ENCODE data around the gene PSD2. TPM values are rescaled to one million over a fixed set of nuclear protein-coding genes. Genes with fewer than 3 reads are reported as not detected.

The PSD2 gene
- total RNA-seq, 1 experiment from 2014 or later: 0.22 TPM

DNA sequence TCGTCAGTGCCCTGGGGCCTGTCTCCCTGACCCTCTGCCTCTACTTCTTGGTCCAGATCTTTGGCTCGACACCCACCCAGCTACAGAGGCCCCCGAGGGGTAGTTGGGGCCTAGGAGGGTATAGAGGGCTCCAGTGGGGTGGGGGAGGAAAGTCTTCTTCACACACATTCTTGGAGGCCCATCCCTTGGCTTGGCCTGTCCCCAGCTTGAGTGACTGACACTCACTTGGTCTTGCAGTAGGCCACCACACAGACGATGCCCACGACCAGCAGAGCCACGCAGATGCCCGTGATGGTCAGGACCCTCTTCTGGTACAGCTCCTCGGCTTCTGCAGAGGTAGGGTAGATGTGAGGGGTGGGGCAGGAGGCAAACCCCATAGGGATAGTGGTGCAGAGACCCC lies 59.8 kb downstream of the PSD2 start:
- Histone ChIP-seq H3K79me2 (ENCODE audit: insufficient read depth, low read length) (no peaks in the 10 kb centered on the region), H3T11ph (ENCODE audit: low read length) (no peak overlapping the region), H2BK120ac (ENCODE audit: low read depth, low read length, poor library complexity, severe bottlenecking) (no peak overlapping the region), H3K79me1 (ENCODE audit: insufficient read depth, low read depth, low read length, poor library complexity, severe bottlenecking) (no peaks in the 10 kb centered on the region), H3K23me2 (ENCODE audit: insufficient read length, low read depth, low read length, poor library complexity, severe bottlenecking) (no peaks in the 10 kb centered on the region), H3K4me1 (ENCODE audit: insufficient read depth, low read length) (no peaks in the 10 kb centered on the region), H3K27me3 (ENCODE audit: insufficient read depth, low read length) (no peaks in the 10 kb centered on the region; the same call in 1 of the 2 replicates), H3K4ac (ENCODE audit: low read depth, low read length) (no peak overlapping the region), H4K5ac (ENCODE audit: insufficient read length, low read depth, low read length) (no peak overlapping the region), H3K9me3 (ENCODE audit: control insufficient read depth, low read depth, low read length) (no peaks in the 10 kb centered on the region), H3K56ac (ENCODE audit: insufficient read length, low read depth, low read length) (no peak overlapping the region), H2BK12ac (ENCODE audit: insufficient read length, low read depth, low read length) (no peak overlapping the region), H2AFZ (ENCODE audit: low read length) (no peak overlapping the region), H3K23ac (ENCODE audit: insufficient read length, low read depth, low read length) (no peak overlapping the region), H3K9ac (ENCODE audit: extremely low read depth, insufficient read length, low read length) (no peak overlapping the region), H4K91ac (ENCODE audit: insufficient read length, low read depth, low read length) (no peak overlapping the region), H2BK15ac (ENCODE audit: low read depth, low read length) (no peak overlapping the region), H3K14ac (ENCODE audit: insufficient read depth, low read length) (no peak overlapping the region; the same call in 1 of the 2 replicates), H2BK20ac (ENCODE audit: low read depth, low read length, poor library complexity, severe bottlenecking) (no peak overlapping the region), H3K18ac (ENCODE audit: insufficient read length, low read depth, low read length) (no peak overlapping the region), H4K8ac (replicated peaks; ENCODE audit: insufficient read length, low read depth, low read length) (no peak overlapping the region), H3K4me2 (ENCODE audit: insufficient read depth, insufficient read length, low read length) (no peak overlapping the region), H2BK5ac (ENCODE audit: insufficient read length, low read length) (no peak overlapping the region), H2AK5ac (ENCODE audit: insufficient read length, low read length) (no peak overlapping the region), H4K20me1 (ENCODE audit: control insufficient read depth, insufficient read depth, insufficient read length) (no peaks in the 10 kb centered on the region), H3K27ac (ENCODE audit: insufficient read length, low read depth, low read length) (no peak overlapping the region)
- WGBS (ENCODE audit: extremely low coverage, insufficient read length, low lambda C conversion rate): no CpG with 5 or more reads among the region's 8 CpGs
- no peak overlapping the region for H3K4me3 Mint-ChIP-seq
- H3K27me3 Mint-ChIP-seq (ENCODE audit: low read depth): peaks cover 31% of the 10 kb centered on the region
- no peaks in the 10 kb centered on the region for H3K36me3 Mint-ChIP-seq (ENCODE audit: insufficient read depth in 1 of 3, low read depth in 3 of 3)
- no peaks in the 10 kb centered on the region for H3K9me3 Mint-ChIP-seq
- H3K4me1 Mint-ChIP-seq: no peaks in the 10 kb centered on the region
- H3K27ac Mint-ChIP-seq: no peak overlapping the region
- TF ChIP-seq, protein P1, sequence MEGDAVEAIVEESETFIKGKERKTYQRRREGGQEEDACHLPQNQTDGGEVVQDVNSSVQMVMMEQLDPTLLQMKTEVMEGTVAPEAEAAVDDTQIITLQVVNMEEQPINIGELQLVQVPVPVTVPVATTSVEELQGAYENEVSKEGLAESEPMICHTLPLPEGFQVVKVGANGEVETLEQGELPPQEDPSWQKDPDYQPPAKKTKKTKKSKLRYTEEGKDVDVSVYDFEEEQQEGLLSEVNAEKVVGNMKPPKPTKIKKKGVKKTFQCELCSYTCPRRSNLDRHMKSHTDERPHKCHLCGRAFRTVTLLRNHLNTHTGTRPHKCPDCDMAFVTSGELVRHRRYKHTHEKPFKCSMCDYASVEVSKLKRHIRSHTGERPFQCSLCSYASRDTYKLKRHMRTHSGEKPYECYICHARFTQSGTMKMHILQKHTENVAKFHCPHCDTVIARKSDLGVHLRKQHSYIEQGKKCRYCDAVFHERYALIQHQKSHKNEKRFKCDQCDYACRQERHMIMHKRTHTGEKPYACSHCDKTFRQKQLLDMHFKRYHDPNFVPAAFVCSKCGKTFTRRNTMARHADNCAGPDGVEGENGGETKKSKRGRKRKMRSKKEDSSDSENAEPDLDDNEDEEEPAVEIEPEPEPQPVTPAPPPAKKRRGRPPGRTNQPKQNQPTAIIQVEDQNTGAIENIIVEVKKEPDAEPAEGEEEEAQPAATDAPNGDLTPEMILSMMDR (conservative IDR thresholded peaks at IDR 0.05): no peak
- no peak for DNase-seq

All from H9 (cell line).